ENCODE data around the gene CHM.
"Not testable (repeated sequence)": the region's sequence is repeated elsewhere in the genome, so short reads cannot be mapped to it uniquely, and the experiment has no call there.

The CHM gene

GRCh38 chrX:85977218-85977617 lies 70.1 kb downstream of the CHM start:
- no peaks in the 10 kb centered on the region for H3K27me3 ChIP-seq (ENCODE audit: control insufficient read depth, insufficient read depth, low read length, poor library complexity, severe bottlenecking)
- no peaks in the 10 kb centered on the region for H3K9me3 ChIP-seq (ENCODE audit: control insufficient read depth, low read length)
- no peaks in the 10 kb centered on the region for H3K4me1 ChIP-seq (ENCODE audit: control insufficient read depth, insufficient read depth, low read length)
- no peak overlapping the region for H3K4me3 ChIP-seq (ENCODE audit: insufficient read depth, low read depth, low read length)
- no peak overlapping the region for H3K27ac ChIP-seq (ENCODE audit: insufficient read depth, low read depth, low read length, poor library complexity, severe bottlenecking)
- 94 to 97% methylated on average over 2 to 3 of the region's 3 CpGs for WGBS, 2 experiments
- no peaks in the 10 kb centered on the region for H3K36me3 ChIP-seq (ENCODE audit: control insufficient read depth, insufficient read depth, low read length)

- not testable (repeated sequence) for H3K27me3 ChIP-seq (ENCODE audit: control insufficient read depth, insufficient read depth, low read length, poor library complexity, severe bottlenecking); H3K4me1 ChIP-seq (ENCODE audit: control insufficient read depth, insufficient read depth, low read length); H3K36me3 ChIP-seq (ENCODE audit: control insufficient read depth, insufficient read depth, low read length); H3K4me3 ChIP-seq (ENCODE audit: insufficient read depth, low read depth, low read length); H3K27ac ChIP-seq (ENCODE audit: insufficient read depth, low read depth, low read length, poor library complexity, severe bottlenecking); H3K9me3 ChIP-seq (ENCODE audit: control insufficient read depth, low read length)
- WGBS, 2 experiments = 94 to 95% methylated on average over 30 to 31 of the region's 33 CpGs
These were observed 75.0 kb downstream of the CHM start for GRCh38 chrX:85972351-85972750.

GRCh38 chrX:85964744-85965143 lies 82.6 kb downstream of the CHM start:
- H3K4me1 ChIP-seq (ENCODE audit: control insufficient read depth, insufficient read depth, low read length) = no peaks in the 10 kb centered on the region
- H3K4me3 ChIP-seq (ENCODE audit: insufficient read depth, low read depth, low read length) = no peak overlapping the region
- no peaks in the 10 kb centered on the region for H3K27me3 ChIP-seq (ENCODE audit: control insufficient read depth, insufficient read depth, low read length, poor library complexity, severe bottlenecking)
- 87 to 92% methylated on average over 2 of the region's 2 CpGs for WGBS, 2 experiments
- no peaks in the 10 kb centered on the region for H3K36me3 ChIP-seq (ENCODE audit: control insufficient read depth, insufficient read depth, low read length)
- H3K9me3 ChIP-seq (ENCODE audit: control insufficient read depth, low read length) = no peaks in the 10 kb centered on the region
- H3K27ac ChIP-seq (ENCODE audit: insufficient read depth, low read depth, low read length, poor library complexity, severe bottlenecking) = no peak overlapping the region

- Histone ChIP-seq H3K9me3 (ENCODE audit: control insufficient read depth, low read length) (no peaks in the 10 kb centered on the region), H3K4me3 (ENCODE audit: insufficient read depth, low read depth, low read length) (no peak overlapping the region), H3K27ac (ENCODE audit: insufficient read depth, low read depth, low read length, poor library complexity, severe bottlenecking) (no peak overlapping the region), H3K4me1 (ENCODE audit: control insufficient read depth, insufficient read depth, low read length) (no peaks in the 10 kb centered on the region), H3K36me3 (ENCODE audit: control insufficient read depth, insufficient read depth, low read length) (no peaks in the 10 kb centered on the region), H3K27me3 (ENCODE audit: control insufficient read depth, insufficient read depth, low read length, poor library complexity, severe bottlenecking) (no peaks in the 10 kb centered on the region)
- 76 to 83% methylated on average over 3 of the region's 5 CpGs for WGBS, 2 experiments
These were observed 83.6 kb downstream of the CHM start for GRCh38 chrX:85963736-85964135.

- Histone ChIP-seq H3K4me1 (ENCODE audit: control insufficient read depth, insufficient read depth, low read length) (no peaks in the 10 kb centered on the region), H3K27ac (ENCODE audit: insufficient read depth, low read depth, low read length, poor library complexity, severe bottlenecking) (no peak overlapping the region), H3K27me3 (ENCODE audit: control insufficient read depth, insufficient read depth, low read length, poor library complexity, severe bottlenecking) (no peaks in the 10 kb centered on the region), H3K4me3 (ENCODE audit: insufficient read depth, low read depth, low read length) (no peak overlapping the region), H3K9me3 (ENCODE audit: control insufficient read depth, low read length) (no peaks in the 10 kb centered on the region), H3K36me3 (ENCODE audit: control insufficient read depth, insufficient read depth, low read length) (no peaks in the 10 kb centered on the region)
- 0 to 50% methylated on average over 1 to 2 of the region's 3 CpGs for WGBS, 2 experiments
These were observed 91.8 kb downstream of the CHM start for GRCh38 chrX:85955510-85955909.

- not testable (repeated sequence) for H3K4me1 ChIP-seq (ENCODE audit: control insufficient read depth, insufficient read depth, low read length); H3K9me3 ChIP-seq (ENCODE audit: control insufficient read depth, low read length); H3K27ac ChIP-seq (ENCODE audit: insufficient read depth, low read depth, low read length, poor library complexity, severe bottlenecking); H3K27me3 ChIP-seq (ENCODE audit: control insufficient read depth, insufficient read depth, low read length, poor library complexity, severe bottlenecking); H3K4me3 ChIP-seq (ENCODE audit: insufficient read depth, low read depth, low read length); H3K36me3 ChIP-seq (ENCODE audit: control insufficient read depth, insufficient read depth, low read length)
- WGBS, 2 experiments = 72 to 93% methylated on average over 3 to 4 of the region's 4 CpGs
These were observed 102.6 kb downstream of the CHM start for GRCh38 chrX:85944751-85945150.

- WGBS, 2 experiments = 88 to 100% methylated on average over 1 of the region's 1 CpG
- Histone ChIP-seq H3K27me3 (ENCODE audit: control insufficient read depth, insufficient read depth, low read length, poor library complexity, severe bottlenecking) (no peaks in the 10 kb centered on the region), H3K4me3 (ENCODE audit: insufficient read depth, low read depth, low read length) (no peak overlapping the region), H3K36me3 (ENCODE audit: control insufficient read depth, insufficient read depth, low read length) (peaks cover 5% of the 10 kb centered on the region), H3K4me1 (ENCODE audit: control insufficient read depth, insufficient read depth, low read length) (no peaks in the 10 kb centered on the region), H3K27ac (ENCODE audit: insufficient read depth, low read depth, low read length, poor library complexity, severe bottlenecking) (no peak overlapping the region), H3K9me3 (ENCODE audit: control insufficient read depth, low read length) (no peaks in the 10 kb centered on the region)
These were observed 106.1 kb downstream of the CHM start for GRCh38 chrX:85941275-85941674.

GRCh38 chrX:85939942-85940341 lies 107.4 kb downstream of the CHM start:
- not testable (repeated sequence) for H3K27ac ChIP-seq (ENCODE audit: insufficient read depth, low read depth, low read length, poor library complexity, severe bottlenecking); H3K4me1 ChIP-seq (ENCODE audit: control insufficient read depth, insufficient read depth, low read length); H3K36me3 ChIP-seq (ENCODE audit: control insufficient read depth, insufficient read depth, low read length); H3K4me3 ChIP-seq (ENCODE audit: insufficient read depth, low read depth, low read length); H3K27me3 ChIP-seq (ENCODE audit: control insufficient read depth, insufficient read depth, low read length, poor library complexity, severe bottlenecking); H3K9me3 ChIP-seq (ENCODE audit: control insufficient read depth, low read length)
- WGBS, 2 experiments = 86% methylated on average over 2 of the region's 3 CpGs; no CpG with 5 or more reads in 1 of the 2 experiments

GRCh38 chrX:85934399-85934798 lies 113.0 kb downstream of the CHM start:
- H3K4me3 ChIP-seq (ENCODE audit: insufficient read depth, low read depth, low read length); H3K36me3 ChIP-seq (ENCODE audit: control insufficient read depth, insufficient read depth, low read length); H3K4me1 ChIP-seq (ENCODE audit: control insufficient read depth, insufficient read depth, low read length); H3K27me3 ChIP-seq (ENCODE audit: control insufficient read depth, insufficient read depth, low read length, poor library complexity, severe bottlenecking); H3K9me3 ChIP-seq (ENCODE audit: control insufficient read depth, low read length); H3K27ac ChIP-seq (ENCODE audit: insufficient read depth, low read depth, low read length, poor library complexity, severe bottlenecking): not testable (repeated sequence)
- WGBS, 2 experiments = 90 to 100% methylated on average over 1 of the region's 2 CpGs

GRCh38 chrX:85930099-85930498 lies 117.3 kb downstream of the CHM start:
- Histone ChIP-seq H3K27ac (ENCODE audit: insufficient read depth, low read depth, low read length, poor library complexity, severe bottlenecking) (no peak overlapping the region), H3K4me1 (ENCODE audit: control insufficient read depth, insufficient read depth, low read length) (no peaks in the 10 kb centered on the region), H3K4me3 (ENCODE audit: insufficient read depth, low read depth, low read length) (no peak overlapping the region), H3K9me3 (ENCODE audit: control insufficient read depth, low read length) (no peaks in the 10 kb centered on the region), H3K27me3 (ENCODE audit: control insufficient read depth, insufficient read depth, low read length, poor library complexity, severe bottlenecking) (no peaks in the 10 kb centered on the region), H3K36me3 (ENCODE audit: control insufficient read depth, insufficient read depth, low read length) (no peaks in the 10 kb centered on the region)
- 95 to 100% methylated on average over 2 to 3 of the region's 3 CpGs for WGBS, 2 experiments

- Histone ChIP-seq H3K4me1 (ENCODE audit: control insufficient read depth, insufficient read depth, low read length) (no peaks in the 10 kb centered on the region), H3K9me3 (ENCODE audit: control insufficient read depth, low read length) (no peaks in the 10 kb centered on the region), H3K36me3 (ENCODE audit: control insufficient read depth, insufficient read depth, low read length) (no peaks in the 10 kb centered on the region), H3K27ac (ENCODE audit: insufficient read depth, low read depth, low read length, poor library complexity, severe bottlenecking) (no peak overlapping the region), H3K4me3 (ENCODE audit: insufficient read depth, low read depth, low read length) (no peak overlapping the region), H3K27me3 (ENCODE audit: control insufficient read depth, insufficient read depth, low read length, poor library complexity, severe bottlenecking) (no peaks in the 10 kb centered on the region)
- 92 to 100% methylated on average over 1 of the region's 1 CpG for WGBS, 2 experiments
These were observed 118.8 kb downstream of the CHM start for GRCh38 chrX:85928606-85929005.

Measured in ectodermal cell (in vitro differentiated cells).